ENCODE results near the gene STXBP2. TPM values are rescaled to one million over a fixed set of nuclear protein-coding genes. Genes with fewer than 3 reads are reported as not detected.

The STXBP2 gene
- total RNA-seq, 1 donor from 2014 or later: 200 TPM

DNA sequence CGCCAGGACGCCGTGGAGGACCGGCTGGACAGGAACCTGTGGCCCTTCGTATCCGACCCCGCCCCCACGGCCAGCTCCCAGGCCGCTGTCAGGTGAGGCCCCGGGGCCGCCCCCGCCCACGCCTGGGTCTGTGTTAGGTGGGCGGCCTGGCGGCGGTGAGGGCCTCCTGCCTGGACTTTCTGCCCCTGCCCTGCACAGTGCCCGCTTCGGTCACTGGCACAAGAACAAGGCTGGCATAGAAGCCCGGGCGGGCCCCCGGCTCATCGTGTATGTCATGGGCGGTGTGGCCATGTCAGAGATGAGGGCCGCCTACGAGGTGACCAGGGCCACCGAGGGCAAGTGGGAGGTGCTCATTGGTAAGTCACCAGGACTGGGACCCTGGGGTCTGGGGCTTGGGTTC lies 10.2 kb downstream of the STXBP2 start:
- ATAC-seq: no peak
- Histone ChIP-seq H3K4me1 (peaks cover 1% of the 10 kb centered on the region), H3K9me3 (no peaks in the 10 kb centered on the region), H3K36me3 (peaks cover 31% of the 10 kb centered on the region), H3K4me3 (no peak overlapping the region), H3K27ac (no peak overlapping the region), H3K27me3 (ENCODE audit: low read depth) (no peaks in the 10 kb centered on the region)
- intact Hi-C loops (cut with DNase I): no loop called here
- TF ChIP-seq, protein P1, sequence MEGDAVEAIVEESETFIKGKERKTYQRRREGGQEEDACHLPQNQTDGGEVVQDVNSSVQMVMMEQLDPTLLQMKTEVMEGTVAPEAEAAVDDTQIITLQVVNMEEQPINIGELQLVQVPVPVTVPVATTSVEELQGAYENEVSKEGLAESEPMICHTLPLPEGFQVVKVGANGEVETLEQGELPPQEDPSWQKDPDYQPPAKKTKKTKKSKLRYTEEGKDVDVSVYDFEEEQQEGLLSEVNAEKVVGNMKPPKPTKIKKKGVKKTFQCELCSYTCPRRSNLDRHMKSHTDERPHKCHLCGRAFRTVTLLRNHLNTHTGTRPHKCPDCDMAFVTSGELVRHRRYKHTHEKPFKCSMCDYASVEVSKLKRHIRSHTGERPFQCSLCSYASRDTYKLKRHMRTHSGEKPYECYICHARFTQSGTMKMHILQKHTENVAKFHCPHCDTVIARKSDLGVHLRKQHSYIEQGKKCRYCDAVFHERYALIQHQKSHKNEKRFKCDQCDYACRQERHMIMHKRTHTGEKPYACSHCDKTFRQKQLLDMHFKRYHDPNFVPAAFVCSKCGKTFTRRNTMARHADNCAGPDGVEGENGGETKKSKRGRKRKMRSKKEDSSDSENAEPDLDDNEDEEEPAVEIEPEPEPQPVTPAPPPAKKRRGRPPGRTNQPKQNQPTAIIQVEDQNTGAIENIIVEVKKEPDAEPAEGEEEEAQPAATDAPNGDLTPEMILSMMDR (IDR thresholded peaks at IDR 0.05): no peak
- no peak for DNase-seq

DNA sequence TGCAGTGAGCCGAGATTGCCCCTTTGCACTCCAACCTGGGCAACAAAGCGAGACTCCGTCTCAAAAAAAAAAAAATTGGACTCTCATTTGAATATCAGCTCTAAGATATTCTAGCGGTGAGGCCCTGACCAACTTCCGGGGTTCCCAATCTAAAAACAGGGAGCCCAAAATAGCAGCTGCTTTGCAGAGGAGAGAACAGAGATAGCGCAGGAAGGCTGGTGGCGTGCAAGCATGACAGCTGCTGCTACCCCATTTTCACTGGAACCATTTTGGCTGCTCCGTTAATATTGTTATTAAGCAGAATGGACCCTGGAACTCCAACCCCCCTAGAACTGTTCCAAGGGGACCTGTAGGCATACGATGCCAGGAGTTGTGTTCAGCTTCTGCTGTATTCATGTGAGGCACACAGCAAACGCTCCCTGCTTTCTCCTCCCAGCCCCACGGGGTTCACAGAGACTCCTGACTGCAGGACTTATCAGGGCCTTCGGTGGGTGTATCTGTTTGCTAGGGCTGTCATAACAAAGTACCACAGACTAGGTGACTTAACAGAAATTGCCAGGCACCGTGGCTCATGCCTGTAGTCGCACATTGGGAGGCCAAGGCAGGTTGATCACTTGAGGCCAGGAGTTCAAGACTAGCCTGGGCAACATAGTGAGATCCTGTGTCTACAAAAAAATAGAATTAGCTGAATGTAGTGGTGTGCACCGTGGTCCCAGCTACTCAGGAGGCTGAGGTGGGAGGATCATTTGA lies 11.5 kb downstream of the STXBP2 start:
- TF ChIP-seq, protein P1 (IDR thresholded peaks at IDR 0.05): no peak
- no peaks in the 10 kb centered on the region for H3K9me3 ChIP-seq
- peaks cover 26% of the 10 kb centered on the region for H3K36me3 ChIP-seq
- intact Hi-C loops (cut with DNase I): no loop called here
- ATAC-seq (no peak), DNase-seq (no peak)
- peaks cover 10% of the 10 kb centered on the region for H3K4me1 ChIP-seq
- no peak overlapping the region for H3K27ac ChIP-seq
- H3K27me3 ChIP-seq (ENCODE audit: low read depth): no peaks in the 10 kb centered on the region
- H3K4me3 ChIP-seq: no peak overlapping the region

DNA sequence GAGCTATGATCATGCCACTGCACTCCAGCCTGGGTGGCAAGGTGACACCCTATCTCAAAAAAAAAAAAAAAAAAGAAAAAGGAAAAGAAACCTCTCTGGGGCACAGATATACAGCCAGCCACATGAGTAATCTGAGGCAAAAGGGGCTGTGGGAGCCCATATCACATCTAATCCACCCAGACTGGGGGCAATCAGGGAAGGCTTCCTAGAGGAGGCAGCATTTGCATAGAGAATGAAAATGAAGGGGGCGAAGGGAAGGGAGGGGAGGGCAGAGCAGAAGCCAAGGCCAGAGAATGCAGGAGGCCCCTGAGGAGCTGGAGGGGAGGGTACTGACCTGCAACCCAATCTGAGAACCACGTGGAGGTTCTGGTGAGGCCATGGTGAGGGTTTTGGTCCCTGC lies 13.2 kb downstream of the STXBP2 start:
- H3K27me3 ChIP-seq (ENCODE audit: low read depth): no peaks in the 10 kb centered on the region
- no peak for ATAC-seq
- H3K36me3 ChIP-seq: peaks cover 17% of the 10 kb centered on the region
- intact Hi-C loops (cut with DNase I): no loop called here
- no peak overlapping the region for H3K27ac ChIP-seq
- TF ChIP-seq, protein P1 (IDR thresholded peaks at IDR 0.05): no peak
- no peak for DNase-seq
- H3K4me3 ChIP-seq: no peak overlapping the region
- H3K4me1 ChIP-seq: peaks cover 21% of the 10 kb centered on the region
- no peaks in the 10 kb centered on the region for H3K9me3 ChIP-seq

DNA sequence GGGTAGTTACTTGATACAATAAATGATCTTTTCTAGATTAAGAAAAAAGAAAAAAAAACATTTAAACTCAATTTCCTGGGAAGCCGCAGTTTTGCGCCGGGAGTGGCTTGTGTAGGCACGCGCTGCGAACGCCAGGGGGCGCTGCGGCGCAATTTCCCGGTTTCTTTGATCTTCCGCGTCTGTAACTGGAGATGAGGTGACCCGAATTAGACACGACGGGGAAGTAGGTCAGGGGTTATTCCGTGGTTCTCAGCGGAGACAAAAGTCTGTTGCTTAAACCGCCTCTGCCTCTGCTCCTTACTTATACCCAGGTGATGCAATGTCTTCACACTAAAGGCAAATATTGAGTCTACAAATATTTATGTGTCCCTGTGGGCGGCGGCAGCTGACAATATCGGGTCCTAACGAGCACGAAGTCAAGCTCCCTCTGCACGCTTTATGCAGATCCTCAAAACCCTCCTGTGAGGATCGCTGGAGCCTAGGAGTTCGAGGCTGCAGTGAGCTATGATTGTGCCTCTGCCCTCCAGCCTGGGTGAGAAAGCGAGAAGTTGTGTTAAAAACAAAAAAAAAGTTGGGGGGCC lies 15.2 kb downstream of the STXBP2 start:
- Histone ChIP-seq H3K27me3 (ENCODE audit: low read depth) (no peaks in the 10 kb centered on the region), H3K9me3 (no peaks in the 10 kb centered on the region), H3K27ac (peak overlapping the region; percentile 60), H3K4me3 (peak overlapping the region; percentile 31), H3K4me1 (peaks cover 21% of the 10 kb centered on the region), H3K36me3 (peaks cover 5% of the 10 kb centered on the region)
- TF ChIP-seq, protein P1 (IDR thresholded peaks at IDR 0.05): peak; percentile 98
- peak; percentile 88 to 89 for ATAC-seq
- peak; percentile 91 for DNase-seq
- intact Hi-C loops (cut with DNase I): no loop called here

DNA sequence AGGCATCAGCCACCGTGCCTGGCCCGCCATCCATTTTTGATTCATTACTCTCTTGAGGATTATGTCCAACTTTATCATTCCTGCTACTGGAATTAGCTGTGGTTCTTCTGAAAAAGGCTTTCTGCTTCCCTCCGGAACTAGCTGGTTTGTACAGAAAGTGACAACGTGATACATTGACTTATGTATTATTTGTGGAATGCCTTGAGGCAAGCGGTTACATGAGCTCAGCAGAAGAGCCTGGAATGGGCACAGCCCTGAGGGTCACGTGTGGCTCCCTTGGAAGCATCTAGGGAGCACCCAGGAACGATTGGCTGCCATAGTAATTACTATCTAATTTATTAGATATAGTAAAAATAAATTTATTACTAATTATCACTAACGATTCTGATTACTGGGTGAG lies 17.5 kb downstream of the STXBP2 start:
- Histone ChIP-seq H3K4me1 (peaks cover 28% of the 10 kb centered on the region), H3K36me3 (no peaks in the 10 kb centered on the region), H3K27me3 (ENCODE audit: low read depth) (no peaks in the 10 kb centered on the region), H3K27ac (peak overlapping the region; percentile 74), H3K4me3 (no peak overlapping the region), H3K9me3 (no peaks in the 10 kb centered on the region)
- intact Hi-C loops (cut with DNase I): no loop called here
- TF ChIP-seq, protein P1 (IDR thresholded peaks at IDR 0.05): no peak
- DNase-seq (no peak), ATAC-seq (no peak)
